22Rv1 (cell line): ENCODE results near the gene SLC39A11.

Experiments
- H3K27ac ChIP-seq: fragments of 450-650 bp; 2 replicates; pipeline ENCODE4 v1.5.1; 2017
- ZFX ChIP-seq: fragments of 450-650 bp; IDR thresholded peaks from 2 replicates; pipeline ENCODE4 v1.6.1; 2017; ENCODE audit warnings: antibody characterized with exemption, borderline replicate concordance
- TF ChIP-seq, protein P1 (sequence below): fragments of 450-650 bp; IDR thresholded peaks from 2 replicates; pipeline ENCODE4 v1.5.1; 2017; ENCODE audit warnings: mild to moderate bottlenecking

The SLC39A11 gene

DNA sequence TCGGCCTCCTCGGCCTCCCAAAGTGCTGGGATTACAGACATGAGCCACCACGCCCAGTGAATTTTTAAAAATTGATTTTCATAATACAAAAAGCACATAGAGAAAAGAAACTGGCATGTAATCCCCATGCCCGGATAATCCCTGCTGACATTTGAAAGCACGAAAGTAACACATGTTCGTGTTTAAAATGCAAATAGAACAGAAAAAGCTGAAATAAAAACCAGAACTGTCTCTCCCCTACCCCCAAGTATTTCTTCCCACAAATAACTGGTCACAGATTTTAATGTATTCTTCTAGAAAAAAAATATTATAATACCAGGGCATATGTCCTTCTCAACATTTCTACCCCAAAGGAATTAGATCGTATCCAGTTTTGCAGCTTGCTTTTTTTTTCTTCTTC lies 222.9 kb downstream of the SLC39A11 start:
- TF ChIP-seq, protein P1, sequence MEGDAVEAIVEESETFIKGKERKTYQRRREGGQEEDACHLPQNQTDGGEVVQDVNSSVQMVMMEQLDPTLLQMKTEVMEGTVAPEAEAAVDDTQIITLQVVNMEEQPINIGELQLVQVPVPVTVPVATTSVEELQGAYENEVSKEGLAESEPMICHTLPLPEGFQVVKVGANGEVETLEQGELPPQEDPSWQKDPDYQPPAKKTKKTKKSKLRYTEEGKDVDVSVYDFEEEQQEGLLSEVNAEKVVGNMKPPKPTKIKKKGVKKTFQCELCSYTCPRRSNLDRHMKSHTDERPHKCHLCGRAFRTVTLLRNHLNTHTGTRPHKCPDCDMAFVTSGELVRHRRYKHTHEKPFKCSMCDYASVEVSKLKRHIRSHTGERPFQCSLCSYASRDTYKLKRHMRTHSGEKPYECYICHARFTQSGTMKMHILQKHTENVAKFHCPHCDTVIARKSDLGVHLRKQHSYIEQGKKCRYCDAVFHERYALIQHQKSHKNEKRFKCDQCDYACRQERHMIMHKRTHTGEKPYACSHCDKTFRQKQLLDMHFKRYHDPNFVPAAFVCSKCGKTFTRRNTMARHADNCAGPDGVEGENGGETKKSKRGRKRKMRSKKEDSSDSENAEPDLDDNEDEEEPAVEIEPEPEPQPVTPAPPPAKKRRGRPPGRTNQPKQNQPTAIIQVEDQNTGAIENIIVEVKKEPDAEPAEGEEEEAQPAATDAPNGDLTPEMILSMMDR: no peak
- TF ChIP-seq ZFX: no peak
- H3K27ac ChIP-seq: no peak overlapping the region

DNA sequence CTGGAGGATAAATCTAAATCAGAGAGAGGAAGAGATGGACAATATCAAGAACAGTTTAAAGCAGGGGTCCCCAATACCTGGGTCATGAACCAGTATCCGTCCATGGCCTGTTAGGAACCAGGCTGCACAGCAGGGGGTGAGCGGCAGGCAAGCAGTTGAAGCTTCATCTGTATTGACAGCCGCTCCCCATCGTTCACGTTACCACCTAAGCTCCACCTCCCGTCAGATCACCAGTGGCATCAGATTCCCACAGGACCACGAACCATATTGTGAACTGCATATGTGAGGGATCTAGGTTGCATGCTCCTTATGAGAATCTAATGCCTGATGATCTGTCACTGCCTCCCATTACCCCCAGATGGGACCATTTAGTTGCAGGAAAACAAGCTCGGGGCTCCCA lies 226.5 kb downstream of the SLC39A11 start:
- TF ChIP-seq ZFX: no peak
- TF ChIP-seq, protein P1: no peak
- no peak overlapping the region for H3K27ac ChIP-seq

DNA sequence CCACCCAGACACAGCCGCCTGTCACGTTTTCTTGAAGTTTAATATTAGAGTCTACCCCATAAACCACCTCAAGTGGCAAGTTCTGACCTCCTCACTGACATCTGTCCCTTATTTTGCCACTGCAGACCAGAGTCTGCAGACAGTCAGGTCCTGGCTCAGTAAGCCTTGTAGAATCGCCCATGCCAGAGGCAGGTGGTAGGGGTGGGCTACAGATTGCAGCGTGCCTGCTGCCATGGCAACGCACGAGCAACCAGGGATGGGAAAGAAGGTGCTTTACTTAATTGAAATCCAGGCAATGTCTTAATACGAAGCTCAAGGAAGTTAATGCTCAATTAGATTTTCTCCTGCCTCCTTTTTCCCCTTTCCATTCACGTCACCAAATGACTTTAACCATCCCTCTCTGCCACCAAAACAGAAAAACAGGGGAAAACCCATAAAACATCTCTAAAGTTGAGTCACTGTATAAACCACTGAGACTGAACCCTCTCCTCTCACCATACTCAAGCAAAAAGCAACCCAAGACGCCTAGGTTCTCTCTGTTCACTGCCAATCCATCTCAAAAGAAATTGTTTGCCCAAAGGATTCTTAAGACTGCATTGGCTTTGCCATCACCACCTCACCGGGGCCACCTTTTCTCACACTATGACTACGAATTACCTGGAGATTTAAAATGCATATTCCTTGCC lies 228.8 kb downstream of the SLC39A11 start:
- no peak overlapping the region for H3K27ac ChIP-seq
- TF ChIP-seq, protein P1: no peak

DNA sequence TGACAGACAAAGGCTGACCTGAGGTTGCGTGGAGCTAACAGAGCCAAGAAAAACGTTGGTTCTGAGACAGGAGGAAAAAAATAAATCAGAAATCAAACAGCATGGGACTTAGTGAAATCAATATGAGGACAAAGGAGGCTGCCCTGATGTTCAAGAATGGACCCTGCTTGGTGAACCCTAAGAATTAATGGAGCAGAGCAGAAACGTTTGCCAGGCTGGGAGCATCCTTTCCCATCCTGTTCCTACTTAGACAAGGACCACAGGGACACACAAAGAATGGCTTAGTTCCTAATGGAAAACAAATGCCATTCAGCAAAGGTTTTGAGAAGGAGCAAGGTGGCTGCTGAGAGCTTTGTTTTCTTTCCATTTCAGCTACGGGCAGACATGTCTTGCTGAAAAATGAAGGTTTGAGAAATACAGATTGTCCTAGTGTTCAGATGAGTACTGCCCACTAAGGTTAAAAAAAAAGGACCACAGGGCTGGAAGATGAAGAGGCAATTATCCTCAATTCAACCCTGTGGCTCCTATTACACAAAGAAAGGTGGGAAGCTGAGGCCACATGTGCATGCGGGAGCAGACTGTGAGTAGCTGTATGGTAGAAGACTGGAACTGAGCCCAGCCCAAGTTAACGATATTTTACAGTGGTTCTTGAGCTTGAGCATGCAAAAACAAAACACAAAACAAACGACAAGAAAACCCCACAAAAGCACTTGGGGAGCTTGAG lies 230.1 kb downstream of the SLC39A11 start:
- H3K27ac ChIP-seq: no peak overlapping the region
- no peak for TF ChIP-seq ZFX

DNA sequence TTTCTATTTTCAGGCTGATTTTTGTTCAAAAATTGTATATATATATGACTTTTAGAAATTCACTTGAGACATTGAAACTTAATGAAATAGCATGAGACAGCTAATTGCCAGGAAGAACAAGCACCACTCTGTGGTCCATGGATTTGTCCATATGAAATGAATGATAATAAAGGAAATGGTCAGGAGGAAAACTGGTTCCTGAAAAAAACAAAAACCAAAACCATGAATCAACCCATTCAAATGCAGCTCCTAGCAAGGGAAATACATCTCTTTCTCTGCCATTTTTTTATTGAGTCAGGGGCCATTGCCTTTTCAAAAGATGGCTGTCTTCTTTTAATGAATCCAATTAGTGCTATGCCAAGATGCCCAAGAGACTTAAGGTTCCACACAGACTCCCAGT lies 230.7 kb downstream of the SLC39A11 start:
- H3K27ac ChIP-seq: no peak overlapping the region
- TF ChIP-seq, protein P1: no peak
- no peak for TF ChIP-seq ZFX

DNA sequence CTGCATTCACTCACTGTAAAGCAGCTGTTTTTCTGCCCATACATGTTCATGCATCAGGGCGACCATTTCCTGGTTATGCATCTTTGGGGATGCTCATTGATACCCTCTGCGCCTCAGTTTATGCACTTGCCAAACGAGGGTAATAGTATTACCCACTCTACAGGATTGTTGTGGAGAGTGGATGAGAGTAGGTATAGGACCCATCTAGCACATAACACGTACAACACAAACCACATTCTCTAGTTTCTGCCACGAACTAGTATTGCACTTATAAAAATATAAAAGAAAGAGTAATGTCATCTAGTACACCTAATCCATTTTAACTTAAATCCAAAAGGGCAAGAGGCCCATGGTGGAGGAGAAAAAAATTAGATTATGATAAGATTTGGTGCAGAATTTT lies 231.7 kb downstream of the SLC39A11 start:
- H3K27ac ChIP-seq: no peak overlapping the region
- TF ChIP-seq, protein P1: no peak
- no peak for TF ChIP-seq ZFX

DNA sequence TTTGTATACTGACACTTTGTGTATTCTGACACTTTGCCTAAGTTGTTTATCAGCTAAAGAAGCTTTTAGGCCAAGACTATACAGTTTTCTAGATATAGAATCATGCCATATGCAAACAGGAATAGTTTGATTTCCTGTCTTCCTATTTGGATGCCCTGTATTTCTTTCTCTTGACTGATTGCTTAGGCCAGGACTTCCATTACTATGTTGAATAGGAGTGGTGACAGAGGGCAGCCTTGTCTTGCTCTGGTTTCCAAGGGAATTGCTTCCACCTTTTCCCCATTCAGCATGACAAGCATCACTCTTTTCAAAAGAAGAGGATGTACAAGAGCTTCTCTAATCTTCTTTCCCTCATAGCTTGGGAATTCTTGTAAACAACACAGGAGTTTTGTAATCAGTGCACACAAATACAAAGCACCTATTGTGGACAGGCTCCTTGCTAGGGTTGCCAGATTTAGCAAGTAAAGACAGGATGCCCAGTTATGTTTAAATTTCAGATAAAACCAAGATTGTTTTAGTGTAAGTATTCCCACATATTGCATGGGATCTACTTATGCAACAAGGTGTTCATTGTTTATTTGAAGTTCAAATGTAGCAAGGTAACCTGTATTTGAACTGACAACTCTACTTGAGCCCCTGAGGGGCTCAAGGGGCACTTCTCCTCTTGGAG lies 233.5 kb downstream of the SLC39A11 start:
- no peak for TF ChIP-seq ZFX
- TF ChIP-seq, protein P1: no peak
- H3K27ac ChIP-seq: no peak overlapping the region
